Hematopoietic multipotent progenitor cell (in vitro differentiated cells): Measurements from ENCODE around the gene TAGLN3. TPM values are rescaled to one million over a fixed set of nuclear protein-coding genes. Genes with fewer than 3 reads are reported as not detected.

Experiments
- DNase-seq, 3 donors: peaks; one replicate each; pipeline ENCODE4 v3.0.0-alpha.2; 2011 to 2015; ENCODE audit warnings: low read depth in 2 of 3, low spot score in 2 of 3
- total RNA-seq: library from RNA; depleted of rRNA; stranded (reverse); fragments of >200 nt; gene quantifications from one replicate; pipeline ENCODE4 v1.2.3, GENCODE V29; 2012

The TAGLN3 gene
- total RNA-seq, result not detected

GRCh38 chr3:111998636-111999483 lies at the start of gene TAGLN3:
TAGLN3 (plus strand) TSS chr3:111998922; CDS start chr3:111999423, 501 bp downstream.
- peak in 1 of 3 donors; percentile 29 for DNase-seq

- no peak for DNase-seq
These were observed 49.0 kb upstream of the TAGLN3 start for GRCh38 chr3:111949712-111950111.

- no peak for DNase-seq
These were observed 47.7 kb upstream of the TAGLN3 start for GRCh38 chr3:111951032-111951431.

- no peak for DNase-seq
These were observed 46.6 kb upstream of the TAGLN3 start for GRCh38 chr3:111952086-111952485.

- no peak for DNase-seq
These were observed 45.8 kb upstream of the TAGLN3 start for GRCh38 chr3:111952866-111953450.

- no peak for DNase-seq
These were observed 44.3 kb upstream of the TAGLN3 start for GRCh38 chr3:111954228-111954990.

- DNase-seq, result no peak
These were observed 42.8 kb upstream of the TAGLN3 start for GRCh38 chr3:111955876-111956275.

- no peak for DNase-seq
These were observed 42.3 kb upstream of the TAGLN3 start for GRCh38 chr3:111956449-111956848.

- no peak for DNase-seq
These were observed 41.6 kb upstream of the TAGLN3 start for GRCh38 chr3:111956995-111957734.

GRCh38 chr3:111961461-111962164 lies 37.1 kb upstream of the TAGLN3 start:
- no peak for DNase-seq

GRCh38 chr3:111963424-111963823 lies 35.3 kb upstream of the TAGLN3 start:
- no peak for DNase-seq

GRCh38 chr3:111965484-111965883 lies 33.2 kb upstream of the TAGLN3 start:
- no peak for DNase-seq

GRCh38 chr3:111967068-111967467 lies 31.7 kb upstream of the TAGLN3 start:
- no peak for DNase-seq

GRCh38 chr3:111967651-111968274 lies 31.0 kb upstream of the TAGLN3 start:
- peak; percentile 54 to 85 (median 74) for DNase-seq

- DNase-seq, result no peak
These were observed 30.2 kb upstream of the TAGLN3 start for GRCh38 chr3:111968319-111969054.

- no peak for DNase-seq
These were observed 28.3 kb upstream of the TAGLN3 start for GRCh38 chr3:111970376-111970775.

- no peak for DNase-seq
These were observed 27.1 kb upstream of the TAGLN3 start for GRCh38 chr3:111971533-111972130.

GRCh38 chr3:111972891-111973290 lies 25.8 kb upstream of the TAGLN3 start:
- no peak for DNase-seq

GRCh38 chr3:111975131-111975530 lies 23.6 kb upstream of the TAGLN3 start:
- no peak for DNase-seq
